C1 segment of cervical spinal cord (tissue), 14 donors: ENCODE measurements around the gene UTP4.

Experiments
- DNase-seq, 14 donors: peaks; one replicate each; lab custom pipeline; 2025; lab: John Stamatoyannopoulos, UW

Gene UTP4

DNA sequence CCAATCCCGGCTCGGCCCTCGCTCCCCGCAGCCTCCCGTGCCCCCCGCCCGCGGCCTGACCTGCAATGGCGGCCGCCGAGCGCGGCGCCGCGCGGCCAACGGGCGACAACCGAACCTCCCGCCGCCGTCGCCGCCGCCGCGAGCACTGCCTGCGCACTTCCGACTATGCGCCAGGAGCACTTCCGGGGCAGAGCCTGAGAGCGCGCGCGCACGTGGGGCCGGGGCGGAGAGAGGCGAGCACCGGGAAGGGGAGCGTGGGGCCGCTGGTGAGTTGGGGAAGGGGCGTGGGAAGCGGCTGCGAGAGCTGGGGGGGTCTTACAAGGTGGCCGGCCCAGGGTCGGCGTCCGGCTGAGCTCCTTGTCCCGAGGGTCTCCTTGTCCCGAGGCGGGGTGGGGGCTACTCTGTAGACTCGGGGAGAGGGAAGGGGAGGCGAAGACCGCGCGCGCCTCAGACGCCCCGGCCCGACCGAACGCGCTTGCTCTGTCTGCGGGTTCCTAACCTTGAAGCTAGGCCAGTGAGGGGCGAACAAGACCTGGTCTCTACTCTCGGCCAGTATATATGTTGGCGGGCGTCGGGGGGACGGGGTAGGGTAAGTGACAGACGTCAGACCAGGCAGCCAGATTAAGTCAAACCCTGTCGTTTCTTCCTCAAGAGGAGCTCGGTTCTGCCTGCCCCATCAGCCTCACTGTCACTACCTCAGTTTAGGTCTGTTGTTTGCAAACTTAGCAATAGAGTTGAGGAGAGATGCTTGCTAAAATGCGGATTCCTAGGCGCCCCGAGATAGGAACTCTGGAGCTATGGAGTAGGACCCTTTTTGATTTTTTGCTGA, at the start of gene UTP4, which contains the start of gene CHTF8:
Gene UTP4, plus strand, starts transcription at position 226 of the 829 bp plus-strand sequence. CDS start 811 bp downstream, outside the sequence.
Gene CHTF8, minus strand, starts transcription at position 165 of the 829 bp plus-strand sequence. CDS start 11,130 bp downstream, outside the sequence.
- peak in 13 of 14 donors; percentile 41 to 88 (median 79) for DNase-seq

DNA sequence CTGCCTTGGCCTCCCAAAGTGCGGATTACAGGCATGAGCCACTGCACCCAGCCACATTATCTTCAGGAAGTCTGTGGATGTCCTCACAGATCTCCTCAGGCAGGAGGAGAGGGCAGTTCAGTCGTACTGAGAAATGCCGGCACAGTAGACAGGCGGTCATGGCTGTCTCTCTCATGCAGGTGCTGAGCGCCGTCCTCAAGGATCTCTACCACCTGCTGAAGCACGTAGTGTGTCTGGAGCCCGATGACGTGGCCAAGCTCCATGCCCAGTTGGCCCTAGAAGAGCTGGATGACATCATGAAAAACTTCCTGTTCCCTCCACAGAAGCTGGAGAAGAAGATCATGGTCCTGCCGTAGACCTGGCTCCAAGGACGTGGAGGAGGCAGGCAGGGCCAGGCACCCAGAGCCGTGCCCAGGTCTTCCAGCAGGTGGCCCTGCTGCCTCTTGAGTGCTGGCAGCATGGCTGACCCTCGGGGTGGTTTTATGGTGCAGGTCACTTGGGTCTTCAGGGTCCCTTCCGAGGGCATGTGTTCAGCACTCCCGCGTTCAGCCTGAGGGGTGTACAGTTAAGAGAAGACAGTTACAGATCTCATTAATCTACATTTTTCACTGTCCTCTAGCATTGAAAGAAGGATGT, 49.0 kb upstream of the UTP4 start:
- no peak for DNase-seq

DNA sequence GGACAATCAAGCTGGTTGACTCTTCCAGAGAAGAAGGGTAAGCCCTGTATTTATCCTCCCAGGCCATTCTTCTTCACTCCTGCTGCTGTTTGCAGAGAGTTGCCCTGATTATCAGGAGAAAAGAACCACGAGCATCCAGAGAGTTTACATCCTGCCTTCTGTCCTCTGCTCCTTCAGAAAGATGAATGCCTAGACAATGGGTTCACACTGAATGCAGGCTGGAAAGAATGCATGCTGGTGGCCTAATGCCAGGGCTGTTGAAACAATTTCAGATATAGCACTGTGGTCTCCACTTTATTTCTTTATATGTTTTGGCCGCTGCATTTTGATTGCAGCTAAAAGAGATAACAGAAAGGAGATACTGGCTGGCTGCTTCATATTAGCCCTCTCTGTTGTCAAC, 48.2 kb upstream of the UTP4 start:
- DNase-seq, result no peak

DNA sequence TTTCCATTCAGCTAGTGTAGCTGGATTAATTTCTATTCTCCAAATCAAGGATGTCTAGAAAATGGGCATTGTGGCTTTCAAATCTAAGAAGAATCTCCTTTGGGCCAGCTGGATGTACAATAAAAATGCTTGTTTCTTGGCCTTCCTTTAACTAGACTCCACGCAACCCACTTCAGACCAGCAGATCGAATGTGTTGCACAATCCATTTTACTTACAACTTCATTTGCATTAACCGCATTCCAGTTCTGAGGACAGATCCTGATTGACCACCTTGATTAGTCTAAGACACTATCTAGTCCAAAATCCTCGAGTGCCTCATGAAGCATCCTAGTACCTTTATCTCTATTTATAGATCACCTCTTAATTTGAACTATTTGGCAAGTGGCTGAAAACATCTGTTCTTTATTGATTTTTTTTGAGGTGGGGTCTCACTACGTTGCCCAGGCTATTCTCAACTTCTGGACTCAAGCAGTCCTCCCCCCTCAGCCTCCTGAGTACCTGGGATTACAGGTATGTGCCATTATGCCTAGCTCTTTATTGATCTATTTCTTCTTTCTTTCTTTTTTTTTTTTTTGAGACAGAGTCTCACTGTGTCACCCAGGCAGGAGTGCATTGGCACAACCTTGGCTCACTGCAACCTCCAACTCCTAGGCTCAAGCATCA, 47.3 kb upstream of the UTP4 start:
- DNase-seq, result no peak

DNA sequence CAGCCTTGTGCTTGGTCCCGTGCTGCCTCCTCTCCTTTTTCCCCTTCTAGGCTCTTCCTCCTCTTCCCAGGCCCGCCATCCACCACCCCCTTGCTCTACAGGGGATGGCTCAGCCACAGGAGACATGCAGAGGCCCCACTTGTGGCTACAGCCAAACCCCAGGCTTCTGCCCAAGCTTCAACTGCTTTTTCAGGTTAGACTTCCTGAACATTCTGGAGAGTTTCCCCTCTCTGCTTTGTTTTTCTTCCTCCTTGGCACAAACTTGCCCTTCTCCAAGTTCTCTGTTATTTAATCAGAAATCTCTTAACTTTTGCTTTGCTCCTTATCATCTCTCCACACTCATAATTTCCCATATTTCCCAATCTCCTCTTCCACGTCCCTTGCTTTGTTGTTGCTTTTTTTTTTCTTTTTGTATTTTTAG, 45.3 kb upstream of the UTP4 start:
- DNase-seq, result no peak

DNA sequence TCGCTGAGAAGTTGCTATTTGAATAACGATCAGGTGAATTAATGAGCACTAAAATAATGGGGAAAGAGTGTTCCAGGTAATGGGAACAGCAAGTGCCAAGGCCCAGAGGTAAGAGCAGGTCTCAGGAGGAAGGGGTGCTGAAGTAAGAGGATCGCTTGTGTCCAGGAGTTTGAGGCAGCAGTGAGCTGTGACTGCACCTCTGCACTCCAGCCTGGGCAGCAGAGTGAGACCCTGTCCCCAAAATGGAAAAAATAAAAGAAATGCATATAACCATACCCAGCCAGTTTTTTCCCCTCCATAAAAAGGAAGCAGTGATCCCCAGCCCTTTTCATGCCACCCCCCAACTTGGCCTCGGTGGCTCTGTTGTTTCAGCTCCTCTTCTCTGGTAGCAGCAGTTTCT, 43.8 kb upstream of the UTP4 start:
- DNase-seq, result no peak

DNA sequence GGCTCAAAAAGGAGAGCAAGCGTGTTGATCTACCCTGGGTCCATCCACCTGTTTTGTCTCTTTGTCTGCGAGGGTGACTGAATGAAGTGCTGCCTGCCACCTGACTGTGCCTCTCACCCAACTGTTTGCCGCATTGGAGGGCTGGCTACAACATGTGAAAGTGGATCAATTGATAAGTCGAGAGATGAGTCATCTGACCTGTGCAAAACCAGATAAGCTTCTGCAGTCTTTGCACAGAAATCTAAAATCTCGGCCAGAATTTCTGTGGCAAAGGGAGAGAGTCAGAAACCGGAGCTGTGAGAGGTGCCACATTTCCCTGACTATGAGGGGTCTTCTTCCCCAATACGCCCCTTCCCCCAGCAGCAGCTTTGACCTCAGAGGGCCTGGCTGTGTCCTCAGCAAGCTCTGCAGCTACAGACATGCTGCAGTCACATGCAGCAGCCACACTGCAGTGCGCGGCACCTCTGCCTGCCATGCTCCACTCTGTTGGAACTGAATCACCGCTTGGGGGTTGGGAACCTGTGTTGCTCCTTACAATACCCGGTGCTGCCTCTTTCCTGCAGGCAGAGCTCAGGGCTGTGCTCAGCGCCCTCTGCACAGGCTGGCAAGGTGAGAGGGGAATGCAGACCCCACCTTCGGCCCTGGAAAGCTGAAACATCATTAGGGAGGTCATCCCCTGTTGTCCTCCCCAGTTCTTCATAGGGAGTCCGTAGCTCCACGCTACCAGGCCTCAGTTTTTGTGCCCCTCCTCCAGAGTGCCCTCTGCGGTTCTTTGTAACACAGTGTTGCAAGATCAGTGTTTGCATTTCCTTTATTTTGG, 43.1 kb upstream of the UTP4 start:
- DNase-seq, result no peak

DNA sequence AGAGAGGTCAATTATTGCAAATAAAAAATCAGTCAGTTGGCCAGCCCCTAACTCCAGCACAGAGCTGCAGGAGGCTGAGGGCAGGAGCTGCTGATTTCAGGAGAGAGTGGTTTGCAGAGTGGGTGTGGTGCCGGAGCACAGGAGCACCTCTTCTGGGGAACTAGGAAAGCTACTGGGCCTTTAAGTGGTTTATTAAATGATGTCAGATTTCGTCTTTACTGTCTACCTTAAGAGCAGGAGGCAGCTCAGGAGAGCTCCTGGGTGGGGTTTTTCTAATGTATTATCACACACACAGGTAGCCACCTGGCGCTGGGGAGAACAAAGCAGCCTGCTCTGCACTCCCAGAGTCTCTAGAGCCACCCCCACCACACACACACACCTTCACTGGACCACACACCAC, 38.5 kb upstream of the UTP4 start:
- DNase-seq, result no peak

DNA sequence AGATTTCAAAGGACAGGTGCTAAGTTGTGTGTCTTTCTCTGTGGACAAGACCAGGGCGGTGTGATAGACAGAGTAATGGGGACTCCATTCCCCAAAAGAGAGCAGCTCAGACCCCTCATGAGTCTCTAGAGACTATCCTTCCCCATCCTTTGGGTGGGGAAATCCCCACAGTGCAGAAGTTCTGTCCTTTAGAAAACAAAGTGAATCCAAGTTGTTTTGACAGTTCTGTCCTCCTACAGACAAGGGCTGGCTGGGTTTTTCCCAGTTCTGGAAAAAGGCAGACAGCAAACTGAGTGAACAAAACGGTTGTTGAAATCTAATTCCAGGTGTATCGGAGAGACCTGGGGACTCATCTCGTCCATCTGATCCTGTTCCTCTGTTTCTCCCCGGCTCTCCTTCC, 37.9 kb upstream of the UTP4 start:
- DNase-seq, result no peak

DNA sequence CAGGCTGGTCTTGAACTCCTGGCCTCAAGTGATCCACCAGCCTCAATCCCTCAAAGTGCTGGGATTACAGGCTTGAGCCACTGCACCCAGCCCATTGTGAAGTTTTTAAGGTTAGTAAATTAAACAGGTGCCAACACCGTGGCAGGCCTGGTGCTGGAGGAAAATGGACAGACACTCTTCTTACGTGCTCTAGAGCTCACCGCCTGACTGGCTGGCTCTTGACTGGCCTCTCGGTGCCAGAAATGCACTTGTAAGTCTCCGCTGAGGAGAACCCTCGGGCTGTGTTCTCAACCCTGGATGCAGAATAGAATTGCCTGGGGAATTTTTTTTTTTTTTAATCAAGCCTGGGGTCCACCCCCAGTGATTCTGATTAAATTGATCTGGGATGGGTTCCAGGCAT, 37.3 kb upstream of the UTP4 start:
- no peak for DNase-seq

DNA sequence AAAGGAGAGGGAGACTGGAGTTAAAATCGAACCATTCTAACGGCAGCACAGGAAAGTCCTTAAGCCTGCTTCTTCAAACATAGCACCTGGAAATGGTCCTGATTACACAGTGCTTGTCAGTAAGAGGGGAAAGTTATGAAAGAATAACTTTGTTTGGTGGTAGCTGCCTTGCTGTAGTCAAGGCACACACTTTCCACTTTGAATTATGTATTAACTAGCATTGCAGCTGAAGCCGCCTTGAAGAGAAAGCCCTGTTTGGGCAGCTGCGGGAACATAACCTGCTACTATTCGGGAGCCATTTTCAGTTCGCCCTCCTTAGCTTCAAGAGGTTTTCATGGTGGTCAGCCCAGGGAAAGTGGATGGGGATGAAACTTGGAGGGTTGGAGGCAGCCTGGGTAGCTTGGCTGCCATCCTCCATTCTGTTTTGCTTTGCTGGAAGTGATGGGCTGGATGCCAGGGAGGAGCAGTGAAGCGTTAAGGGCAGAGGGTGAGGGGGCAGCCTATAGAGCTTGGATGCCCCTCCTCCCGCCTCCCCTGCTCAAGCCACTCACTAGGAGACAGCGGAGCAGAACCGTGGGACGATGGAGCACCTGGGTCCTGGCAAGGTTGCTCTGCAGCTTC, 32.3 kb upstream of the UTP4 start:
- no peak for DNase-seq

DNA sequence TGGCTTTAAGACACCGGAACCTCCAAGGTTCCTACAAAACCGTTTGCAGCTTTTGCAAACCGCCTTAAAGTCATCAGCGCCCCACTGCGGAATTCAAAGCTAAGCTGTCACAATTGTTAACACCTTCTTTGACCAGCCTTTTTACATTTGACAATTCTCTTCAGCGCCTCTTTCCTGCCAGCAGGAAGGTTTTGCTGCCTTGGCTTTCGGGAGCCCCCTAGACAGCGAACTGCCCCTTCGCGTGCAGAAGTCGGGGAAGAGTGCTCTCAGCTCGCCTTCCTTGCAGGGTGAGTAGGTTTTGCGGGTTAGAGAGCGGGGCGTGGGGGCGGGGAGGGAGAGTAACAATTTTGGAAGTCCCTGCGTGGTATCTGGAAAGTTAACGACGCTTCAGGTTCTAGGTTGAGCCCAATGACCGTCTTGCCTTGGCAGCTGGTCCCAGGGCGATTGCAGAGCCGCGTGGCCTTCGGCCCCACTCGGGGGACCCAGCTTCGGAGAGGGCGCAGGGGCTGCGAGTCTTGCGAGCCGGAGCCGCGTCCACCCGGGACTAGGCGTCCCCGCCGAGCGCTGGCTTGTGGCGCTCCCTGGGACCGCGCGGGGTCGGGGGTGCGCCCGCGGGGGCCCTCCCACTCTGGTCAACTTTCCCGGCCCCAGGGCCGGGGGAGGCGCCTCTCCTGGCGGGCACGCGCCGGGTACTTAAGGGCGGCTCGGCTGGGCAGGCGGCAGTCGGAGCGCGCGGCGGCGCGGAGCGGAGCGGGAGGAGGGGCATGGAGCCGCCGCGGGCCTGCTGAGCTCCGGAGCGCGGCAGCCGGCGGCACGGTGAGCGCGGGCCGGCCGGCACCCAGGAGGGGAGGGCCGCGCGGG, 26.7 kb upstream of the UTP4 start, which contains the start of gene HAS3:
Gene HAS3, plus strand, starts transcription at position 153 of the 861 bp plus-strand sequence. CDS start 3,743 bp downstream, outside the sequence.
- peak in 3 of 14 donors; percentile 7 to 39 (median 7) for DNase-seq

DNA sequence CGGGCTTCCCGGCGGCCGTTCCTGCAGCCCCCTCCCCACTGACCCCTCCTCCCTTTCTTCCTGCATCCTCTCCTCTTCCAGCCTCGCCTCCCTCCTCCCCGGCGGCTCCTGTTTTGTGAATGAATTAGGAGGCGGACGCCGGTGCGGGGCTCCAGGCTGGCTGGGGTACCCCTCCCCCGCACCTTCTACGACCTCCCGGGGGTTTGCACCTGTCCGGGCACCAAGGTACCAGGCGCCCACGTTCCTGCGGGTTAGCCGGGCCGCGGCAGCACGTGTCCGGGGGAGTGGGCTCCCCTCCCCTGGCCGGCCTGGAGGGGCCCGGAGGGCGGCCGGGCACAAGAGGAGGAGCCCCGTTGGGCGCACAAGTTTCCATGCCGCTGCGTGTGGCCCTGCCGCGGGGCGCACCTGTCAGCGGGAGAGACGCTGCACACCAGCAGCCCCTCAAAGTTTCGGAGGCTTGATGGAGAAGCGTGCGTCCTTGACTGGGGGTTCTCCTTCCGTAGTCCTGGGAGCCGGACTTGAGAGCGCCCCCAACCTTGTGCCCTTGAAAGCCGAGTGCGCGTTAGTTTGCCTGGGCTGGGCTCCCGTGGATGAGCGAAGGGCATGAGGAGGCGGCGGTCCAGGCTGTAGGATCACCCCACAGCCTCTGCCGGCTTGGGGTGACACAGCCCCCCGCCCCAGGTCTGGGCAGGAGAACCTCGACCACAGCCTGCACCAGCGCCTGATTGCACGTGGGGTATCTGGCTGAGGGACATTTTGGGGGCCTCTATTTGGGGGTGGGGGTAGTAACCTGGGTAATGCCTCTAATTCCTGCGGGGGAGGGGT, 25.7 kb upstream of the UTP4 start:
- DNase-seq, result no peak

DNA sequence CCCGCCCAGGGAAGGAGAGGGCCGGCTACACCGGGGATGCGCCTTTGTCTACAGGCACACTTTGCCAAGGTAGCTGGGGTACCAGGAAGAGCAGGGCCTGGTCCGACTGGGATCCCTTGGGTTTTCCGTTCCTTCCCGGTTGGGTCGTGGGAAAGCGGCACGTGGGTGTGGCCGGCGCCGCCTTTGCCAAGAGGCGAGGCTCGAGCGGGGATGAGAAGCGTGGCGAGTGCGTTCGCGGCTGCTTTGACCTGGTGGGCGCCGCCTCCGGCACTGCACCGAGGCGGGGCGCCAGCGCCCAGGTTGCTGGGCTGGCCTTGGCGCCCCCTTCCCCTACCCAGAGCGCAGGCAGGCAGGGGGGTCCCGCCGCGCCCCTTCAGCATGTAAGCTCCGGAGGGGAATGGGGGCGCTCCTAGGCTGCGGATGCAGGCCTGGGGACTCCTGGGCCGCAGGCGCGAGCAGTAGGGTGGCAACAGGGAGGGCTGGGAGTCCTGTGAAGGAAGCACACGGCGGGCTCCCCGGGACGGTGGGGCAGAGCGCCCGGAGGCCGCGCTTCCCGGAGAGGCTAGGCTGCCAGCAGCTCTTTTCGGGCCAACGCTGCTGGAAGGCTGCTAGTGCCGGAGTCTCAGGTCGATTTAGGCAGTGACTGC, 25.0 kb upstream of the UTP4 start:
- DNase-seq, result peak in 2 of 14 donors; percentile 14 to 19

DNA sequence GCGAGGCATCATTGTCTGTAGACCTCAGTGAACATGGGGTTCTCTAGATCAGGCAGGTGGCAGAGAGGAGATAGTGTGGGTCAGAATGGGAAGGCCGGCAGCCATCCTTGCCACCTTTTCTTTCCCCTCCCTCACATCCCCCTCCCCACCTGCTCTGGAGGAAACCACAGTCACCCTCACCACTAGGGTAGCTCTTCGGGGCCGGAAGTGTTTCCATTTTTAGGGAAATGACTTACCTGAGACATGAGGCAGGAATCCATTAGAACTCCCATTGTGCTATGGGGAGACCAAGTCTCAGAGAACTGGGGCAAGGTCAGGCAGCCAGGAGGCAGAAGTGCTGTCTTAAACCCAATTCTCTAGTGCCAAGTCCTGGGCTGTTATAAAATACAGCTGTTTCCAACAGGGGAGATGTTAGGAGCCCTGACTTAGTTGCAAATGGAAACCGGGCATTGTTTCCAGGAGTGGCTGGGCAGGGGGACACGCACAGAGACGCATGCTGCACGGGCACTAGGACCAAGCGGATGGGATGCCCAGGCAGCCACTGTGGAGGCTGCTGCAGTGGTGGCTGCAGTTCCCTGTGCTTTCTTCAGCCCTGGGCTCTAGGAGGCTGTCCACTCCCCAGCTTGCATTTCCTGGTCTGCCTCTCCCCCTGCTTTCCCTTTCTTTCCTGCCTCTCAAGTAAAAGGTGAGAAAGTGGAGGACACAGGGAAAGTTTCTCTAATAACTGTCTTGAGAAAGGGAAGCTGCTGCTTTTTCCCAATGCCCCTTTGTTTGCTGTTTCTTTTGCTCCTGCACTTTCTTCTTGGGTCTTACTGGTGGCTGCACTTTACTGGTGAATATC, 24.2 kb upstream of the UTP4 start:
- DNase-seq, result no peak

DNA sequence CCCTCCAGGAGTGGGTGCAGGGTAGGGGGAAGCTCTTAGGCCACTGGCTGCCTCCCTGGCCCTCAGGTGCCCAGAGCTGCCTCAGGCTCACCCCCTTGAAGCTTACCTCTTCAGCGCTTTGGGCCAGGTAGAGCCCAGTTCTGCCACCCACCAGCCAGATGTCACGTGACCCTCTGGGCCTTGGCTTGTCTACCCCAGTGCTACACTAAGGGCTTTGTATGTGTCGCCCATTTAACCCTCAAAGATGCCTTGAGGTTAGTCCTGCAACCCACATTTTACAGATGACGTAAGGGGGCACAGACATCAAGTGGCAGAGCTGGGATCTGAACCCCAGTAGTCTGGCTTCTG, 23.6 kb upstream of the UTP4 start:
- no peak for DNase-seq

DNA sequence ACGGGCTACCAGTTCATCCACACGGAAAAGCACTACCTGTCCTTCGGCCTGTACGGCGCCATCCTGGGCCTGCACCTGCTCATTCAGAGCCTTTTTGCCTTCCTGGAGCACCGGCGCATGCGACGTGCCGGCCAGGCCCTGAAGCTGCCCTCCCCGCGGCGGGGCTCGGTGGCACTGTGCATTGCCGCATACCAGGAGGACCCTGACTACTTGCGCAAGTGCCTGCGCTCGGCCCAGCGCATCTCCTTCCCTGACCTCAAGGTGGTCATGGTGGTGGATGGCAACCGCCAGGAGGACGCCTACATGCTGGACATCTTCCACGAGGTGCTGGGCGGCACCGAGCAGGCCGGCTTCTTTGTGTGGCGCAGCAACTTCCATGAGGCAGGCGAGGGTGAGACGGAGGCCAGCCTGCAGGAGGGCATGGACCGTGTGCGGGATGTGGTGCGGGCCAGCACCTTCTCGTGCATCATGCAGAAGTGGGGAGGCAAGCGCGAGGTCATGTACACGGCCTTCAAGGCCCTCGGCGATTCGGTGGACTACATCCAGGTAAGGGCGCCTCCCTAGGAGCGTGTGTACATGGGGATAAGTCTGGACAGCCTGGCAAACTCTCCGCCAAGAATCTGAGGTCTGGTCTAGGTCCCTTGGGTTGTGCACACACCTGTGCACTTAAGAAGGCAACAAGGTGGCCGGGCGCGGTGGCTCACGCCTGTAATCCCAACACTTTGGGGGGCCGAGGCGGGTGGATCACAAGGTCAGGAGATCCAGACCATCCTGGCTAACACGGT, 22.8 kb upstream of the UTP4 start:
- no peak for DNase-seq
